ENCODE results near the gene LRRC1.
A peak's percentile ranks its signal among the peaks of the same experiment; 100 is the strongest.

Gene LRRC1

GRCh38 chr6:53818858-53819609 is 24.2 kb downstream of the LRRC1 start:
- no peak for DNase-seq

GRCh38 chr6:53822401-53823125 is 27.8 kb downstream of the LRRC1 start:
- peak; percentile 42 for DNase-seq

GRCh38 chr6:53824714-53825113 is 29.9 kb downstream of the LRRC1 start:
- no peak for DNase-seq

- DNase-seq: no peak
These were observed 30.9 kb downstream of the LRRC1 start for GRCh38 chr6:53825532-53826321.

GRCh38 chr6:53827531-53827930 is 32.7 kb downstream of the LRRC1 start:
- DNase-seq: no peak

GRCh38 chr6:53828215-53828614 is 33.4 kb downstream of the LRRC1 start:
- DNase-seq: no peak

- no peak for DNase-seq
These were observed 34.3 kb downstream of the LRRC1 start for GRCh38 chr6:53828966-53829697.

GRCh38 chr6:53829698-53830221 is 35.0 kb downstream of the LRRC1 start:
- no peak for DNase-seq

- DNase-seq: no peak
These were observed 35.6 kb downstream of the LRRC1 start for GRCh38 chr6:53830366-53830765.

- DNase-seq: no peak
These were observed 36.5 kb downstream of the LRRC1 start for GRCh38 chr6:53831081-53831869.

GRCh38 chr6:53831936-53832660 is 37.3 kb downstream of the LRRC1 start:
- no peak for DNase-seq

GRCh38 chr6:53833155-53833554 is 38.4 kb downstream of the LRRC1 start:
- DNase-seq: no peak

- DNase-seq: no peak
These were observed 39.3 kb downstream of the LRRC1 start for GRCh38 chr6:53834132-53834531.

- peak; percentile 48 for DNase-seq
These were observed 43.3 kb downstream of the LRRC1 start for GRCh38 chr6:53837865-53838769.

- no peak for DNase-seq
These were observed 45.2 kb downstream of the LRRC1 start for GRCh38 chr6:53840027-53840426.

- DNase-seq: no peak
These were observed 50.7 kb downstream of the LRRC1 start for GRCh38 chr6:53845280-53846195.

- DNase-seq: no peak
These were observed 51.4 kb downstream of the LRRC1 start for GRCh38 chr6:53846250-53846649.

GRCh38 chr6:53847796-53848314 is 53.0 kb downstream of the LRRC1 start:
- DNase-seq: no peak

- no peak for DNase-seq
These were observed 55.7 kb downstream of the LRRC1 start for GRCh38 chr6:53850527-53850926.
